GM13977 (cell line): Measurements from ENCODE around the gene CROCC2.

Source experiments
- DNase-seq: peaks from one replicate; pipeline ENCODE4 v3.0.0; 2012; ENCODE audit warnings: low spot score
- in situ Hi-C: fragments of 300-500 bp; cut with MboI; formaldehyde crosslinking; loops from one replicate; pipeline ENCODE4 v1.12.0; 2022; ENCODE audit warnings: low sequenced_read_pairs, low pct_unique_long_range_greater_than_20kb, mixed read lengths, inconsistent platforms; ENCODE audit not compliant: unreplicated experiment
- TF ChIP-seq, protein P1 (sequence below): IDR thresholded peaks from 2 replicates; pipeline ENCODE4 v1.5.1; 2012; ENCODE audit warnings: mild to moderate bottlenecking, control low read depth; ENCODE audit not compliant: insufficient read depth; ENCODE audit errors: extremely low read depth, missing control alignments

Gene CROCC2

DNA sequence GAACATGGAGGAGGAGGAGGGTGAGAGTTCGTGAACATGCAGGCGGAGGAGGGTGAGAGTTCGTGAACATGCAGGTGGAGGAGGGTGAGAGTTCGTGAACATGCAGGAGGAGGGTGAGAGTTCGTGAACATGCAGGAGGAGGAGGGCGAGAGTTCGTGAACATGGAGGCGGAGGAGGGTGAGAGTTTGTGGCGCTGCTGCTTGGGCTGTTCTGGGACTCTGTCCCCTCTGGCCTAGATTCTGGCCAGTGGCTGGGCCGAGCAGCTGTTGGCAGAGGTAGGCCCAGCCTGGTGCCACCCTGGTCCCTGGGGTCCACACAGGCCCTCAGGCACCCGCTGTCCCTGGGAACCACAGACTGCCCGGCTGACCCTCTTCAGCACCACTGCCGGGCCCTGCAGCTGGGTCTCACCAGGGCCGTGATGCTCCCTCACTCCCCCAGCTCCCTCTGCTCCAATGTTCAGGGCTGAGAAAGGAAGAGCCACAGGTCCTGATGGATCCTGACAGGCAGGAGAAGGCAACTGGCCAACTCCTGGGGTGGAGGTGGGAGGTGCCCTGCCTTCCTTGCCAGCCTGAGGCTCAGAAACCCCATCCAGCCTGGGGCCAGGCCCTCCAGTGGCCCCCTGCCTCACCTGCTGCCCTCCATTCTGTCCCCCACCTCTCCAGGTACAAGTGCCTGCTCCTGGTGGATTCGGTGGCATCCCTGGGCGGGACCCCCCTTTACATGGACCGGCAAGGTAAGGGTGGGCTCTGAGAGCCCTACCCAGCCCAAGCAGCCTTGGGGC lies 33.6 kb upstream of the CROCC2 start:
- DNase-seq: no peak
- in situ Hi-C loops: no loop called here
- TF ChIP-seq, protein P1, sequence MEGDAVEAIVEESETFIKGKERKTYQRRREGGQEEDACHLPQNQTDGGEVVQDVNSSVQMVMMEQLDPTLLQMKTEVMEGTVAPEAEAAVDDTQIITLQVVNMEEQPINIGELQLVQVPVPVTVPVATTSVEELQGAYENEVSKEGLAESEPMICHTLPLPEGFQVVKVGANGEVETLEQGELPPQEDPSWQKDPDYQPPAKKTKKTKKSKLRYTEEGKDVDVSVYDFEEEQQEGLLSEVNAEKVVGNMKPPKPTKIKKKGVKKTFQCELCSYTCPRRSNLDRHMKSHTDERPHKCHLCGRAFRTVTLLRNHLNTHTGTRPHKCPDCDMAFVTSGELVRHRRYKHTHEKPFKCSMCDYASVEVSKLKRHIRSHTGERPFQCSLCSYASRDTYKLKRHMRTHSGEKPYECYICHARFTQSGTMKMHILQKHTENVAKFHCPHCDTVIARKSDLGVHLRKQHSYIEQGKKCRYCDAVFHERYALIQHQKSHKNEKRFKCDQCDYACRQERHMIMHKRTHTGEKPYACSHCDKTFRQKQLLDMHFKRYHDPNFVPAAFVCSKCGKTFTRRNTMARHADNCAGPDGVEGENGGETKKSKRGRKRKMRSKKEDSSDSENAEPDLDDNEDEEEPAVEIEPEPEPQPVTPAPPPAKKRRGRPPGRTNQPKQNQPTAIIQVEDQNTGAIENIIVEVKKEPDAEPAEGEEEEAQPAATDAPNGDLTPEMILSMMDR: no peak

DNA sequence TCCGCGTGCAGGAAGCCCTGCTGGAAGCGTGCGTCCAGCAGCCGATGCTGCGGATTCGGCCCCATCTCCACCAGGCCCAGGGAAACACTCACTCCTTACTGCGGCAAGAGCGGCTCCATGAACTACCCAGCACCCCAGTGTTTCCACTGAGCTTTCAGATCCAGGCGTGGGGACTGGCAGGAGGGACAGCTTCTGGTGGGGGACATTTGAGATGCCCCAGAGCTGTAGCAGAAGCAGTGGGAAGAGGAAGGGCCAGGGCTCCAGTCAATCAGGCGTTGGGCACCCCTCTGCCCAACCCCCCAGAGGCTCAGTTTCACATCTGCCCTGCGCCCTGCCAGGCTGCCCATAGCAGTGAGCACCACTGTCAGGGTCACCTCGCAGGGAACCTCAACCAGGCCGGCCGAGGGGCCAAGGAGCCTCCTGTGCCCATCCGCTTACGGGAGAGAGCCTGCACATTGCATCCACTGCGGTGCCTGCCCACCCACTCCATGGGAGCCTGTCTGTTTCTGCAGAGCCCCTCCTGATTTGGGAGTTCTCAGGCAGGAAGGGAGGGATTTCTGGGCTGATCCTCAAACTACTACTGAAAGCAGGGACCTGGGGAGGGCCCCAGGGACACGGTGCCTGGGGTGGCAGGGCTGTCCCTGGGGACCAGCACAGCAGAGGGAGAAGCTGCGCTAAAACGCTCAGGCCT lies 32.9 kb upstream of the CROCC2 start:
- in situ Hi-C loops: no loop called here
- TF ChIP-seq, protein P1: no peak
- DNase-seq: no peak

DNA sequence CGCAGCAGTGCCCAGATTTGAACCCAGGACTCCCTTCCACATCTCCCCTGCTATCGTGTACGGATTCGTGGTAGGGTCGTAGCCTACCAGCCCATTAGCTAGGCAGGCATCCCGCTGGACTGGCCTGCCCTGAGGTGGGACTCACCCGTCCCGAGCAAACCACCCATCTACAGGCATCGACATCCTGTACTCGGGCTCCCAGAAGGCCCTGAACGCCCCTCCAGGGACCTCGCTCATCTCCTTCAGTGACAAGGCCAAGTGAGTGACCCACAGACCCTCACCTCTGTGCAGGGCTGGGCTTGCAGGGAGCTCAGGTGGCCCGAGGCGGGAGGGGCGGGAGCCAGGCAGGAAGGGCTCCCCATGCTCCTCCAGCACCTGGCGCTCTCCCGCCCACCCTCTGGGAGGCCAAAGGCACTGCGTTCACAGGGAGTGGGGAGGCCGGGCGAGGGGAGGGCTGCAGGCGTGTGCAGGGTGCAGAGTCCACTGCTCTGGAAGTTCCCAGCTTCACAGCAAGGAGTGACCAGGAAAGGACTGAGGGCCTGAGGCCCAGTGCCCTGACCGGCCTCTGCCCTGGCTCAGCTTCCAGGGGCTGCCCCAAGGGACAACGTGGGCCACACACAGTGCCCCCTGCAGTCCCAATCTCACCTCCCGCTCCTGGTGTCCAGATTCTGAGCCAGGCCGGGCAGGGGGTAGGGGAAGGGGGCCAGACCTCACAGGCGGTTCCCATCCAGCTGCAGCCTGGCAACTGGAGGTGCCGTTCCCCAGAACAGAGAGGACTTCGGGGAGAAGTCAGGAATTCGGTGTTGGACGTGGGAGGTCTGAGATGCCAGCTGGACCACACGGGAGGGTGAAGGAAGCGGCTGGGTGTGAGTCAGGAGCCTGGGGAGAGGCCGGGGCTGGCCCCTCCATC lies 32.1 kb upstream of the CROCC2 start:
- DNase-seq: no peak
- in situ Hi-C loops: no loop called here
- TF ChIP-seq, protein P1: no peak

DNA sequence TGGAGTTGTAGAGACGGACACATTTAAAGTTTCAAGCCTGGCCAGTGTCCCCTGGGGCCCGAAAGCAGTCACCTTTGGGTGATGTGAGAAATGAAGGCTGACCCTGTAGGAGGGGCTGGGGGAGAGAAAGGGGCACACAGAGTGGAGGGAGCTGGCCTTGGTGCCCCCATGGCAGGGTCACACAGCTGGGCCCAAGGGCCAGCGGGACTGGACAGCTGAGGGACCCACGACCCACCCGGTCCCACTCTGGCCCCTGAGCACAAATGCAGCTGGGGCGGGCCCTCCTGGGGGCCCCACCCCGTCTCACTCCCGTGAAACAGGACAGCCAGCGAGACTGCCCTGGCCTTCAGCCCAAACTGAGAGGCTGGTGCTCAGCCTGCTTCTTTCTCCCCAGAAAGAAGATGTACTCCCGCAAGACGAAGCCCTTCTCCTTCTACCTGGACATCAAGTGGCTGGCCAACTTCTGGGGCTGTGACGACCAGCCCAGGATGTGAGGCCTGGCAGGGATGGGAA lies 31.4 kb upstream of the CROCC2 start:
- in situ Hi-C loops: no loop called here
- TF ChIP-seq, protein P1: no peak
- no peak for DNase-seq

DNA sequence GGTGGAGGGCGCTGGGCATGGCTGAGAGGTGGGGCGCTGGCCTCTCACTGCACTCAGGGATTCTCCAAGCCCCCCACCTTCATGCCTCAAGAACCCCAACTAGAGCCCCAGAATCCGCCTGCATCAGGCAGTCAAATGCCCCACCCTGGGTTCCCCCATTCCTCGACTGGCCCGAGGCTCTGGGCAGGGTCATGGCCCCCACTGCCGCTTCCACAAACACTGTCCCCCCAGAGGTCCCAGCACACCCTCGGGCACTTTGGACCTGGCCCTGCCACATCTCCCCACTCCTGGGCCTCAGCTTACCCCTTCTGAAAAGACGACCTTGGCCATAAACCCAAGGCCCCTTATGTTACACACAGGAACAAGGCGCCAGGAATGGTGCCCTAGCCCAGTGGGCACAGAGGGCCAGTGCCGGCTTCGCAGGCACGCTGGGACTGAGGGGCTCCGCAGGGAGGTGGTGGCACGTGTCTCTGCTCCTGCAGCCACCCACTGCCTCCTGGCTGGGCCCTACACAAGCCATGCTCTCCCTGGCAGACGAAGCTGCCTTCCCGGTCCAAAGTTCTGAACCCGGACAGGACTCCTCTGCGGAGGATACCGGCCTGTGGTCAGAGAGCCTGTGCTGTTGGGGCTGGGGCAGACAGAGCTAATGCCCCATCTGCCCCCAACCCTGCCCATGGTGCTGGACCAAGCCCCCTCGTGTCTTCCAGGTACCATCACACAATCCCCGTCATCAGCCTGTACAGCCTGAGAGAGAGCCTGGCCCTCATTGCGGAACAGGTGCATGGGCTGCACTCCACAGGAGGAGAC lies 30.7 kb upstream of the CROCC2 start:
- in situ Hi-C loops: no loop called here
- TF ChIP-seq, protein P1: no peak
- DNase-seq: no peak
